Neutrophil (primary cell): Measurements from ENCODE around the gene PDE7B.

ENCODE experiments used
- H3K27ac ChIP-seq: fragments of 200-600 bp; sonication (generic); 2 replicates; pipeline ENCODE4 v1.5.1; 2016; ENCODE audit warnings: mild to moderate bottlenecking, moderate library complexity
- H3K27me3 ChIP-seq: fragments of 200-600 bp; sonication (generic); 2 replicates; pipeline ENCODE4 v1.6.0; 2016; ENCODE audit warnings: mild to moderate bottlenecking
- H3K36me3 ChIP-seq: fragments of 200-600 bp; sonication (generic); 2 replicates; pipeline ENCODE4 v1.5.1; 2017
- H3K4me1 ChIP-seq, 2 experiments: fragments of 200-600 bp in 1 of 2; sonication (generic) in 1 of 2; 1 replicate in 1 of 2; 2 replicates in 1 of 2; pipeline versions ENCODE4 v1.5.1 to v1.6.1; 2013 to 2016; ENCODE audit warnings: low read depth in 1 of 2, low read length in 1 of 2, mild to moderate bottlenecking in 1 of 2, moderate library complexity in 1 of 2; ENCODE audit not compliant: control insufficient read depth in 1 of 2, insufficient read depth in 1 of 2
- H3K4me3 ChIP-seq, 2 experiments: fragments of 200-600 bp in 1 of 2; sonication (generic) in 1 of 2; 1 replicate in 1 of 2; 2 replicates in 1 of 2; pipeline ENCODE4 v1.5.1; 2013 to 2016; ENCODE audit warnings: low read depth in 1 of 2, low read length in 1 of 2, mild to moderate bottlenecking in 1 of 2, moderate library complexity in 1 of 2
- H3K9me3 ChIP-seq: fragments of 200-600 bp; sonication (generic); 2 replicates; pipeline ENCODE4 v1.5.1; 2016
- CTCF ChIP-seq: fragments of 200-600 bp; sonication (generic); IDR thresholded peaks from 2 replicates; pipeline ENCODE4 v1.5.1; 2016; ENCODE audit warnings: antibody characterized with exemption

The PDE7B gene

GRCh38 chr6:135901774-135902524 is 50.4 kb downstream of the PDE7B start:
- H3K27ac ChIP-seq, result no peak overlapping the region
- no peaks in the 10 kb centered on the region for H3K9me3 ChIP-seq
- no peak overlapping the region for H3K4me3 ChIP-seq
- TF ChIP-seq CTCF, result no peak
- H3K4me1 ChIP-seq, result no peaks in the 10 kb centered on the region
- no peaks in the 10 kb centered on the region for H3K36me3 ChIP-seq
- no peaks in the 10 kb centered on the region for H3K27me3 ChIP-seq

- H3K9me3 ChIP-seq, result no peaks in the 10 kb centered on the region
- H3K4me3 ChIP-seq, result no peak overlapping the region
- H3K27me3 ChIP-seq, result no peaks in the 10 kb centered on the region
- no peak for TF ChIP-seq CTCF
- no peaks in the 10 kb centered on the region for H3K36me3 ChIP-seq
- H3K27ac ChIP-seq, result no peak overlapping the region
- no peaks in the 10 kb centered on the region for H3K4me1 ChIP-seq
Observed at GRCh38 chr6:135902756-135903331, 51.3 kb downstream of the PDE7B start.

- no peak overlapping the region for H3K27ac ChIP-seq
- H3K9me3 ChIP-seq, result no peaks in the 10 kb centered on the region
- no peaks in the 10 kb centered on the region for H3K4me1 ChIP-seq
- TF ChIP-seq CTCF, result no peak
- no peaks in the 10 kb centered on the region for H3K27me3 ChIP-seq
- H3K36me3 ChIP-seq, result no peaks in the 10 kb centered on the region
- no peak overlapping the region for H3K4me3 ChIP-seq
Observed at GRCh38 chr6:135904666-135905065, 53.2 kb downstream of the PDE7B start.

- Histone ChIP-seq H3K36me3 (no peaks in the 10 kb centered on the region), H3K4me3 (no peak overlapping the region), H3K9me3 (no peaks in the 10 kb centered on the region), H3K4me1 (no peaks in the 10 kb centered on the region), H3K27me3 (no peaks in the 10 kb centered on the region), H3K27ac (no peak overlapping the region)
- TF ChIP-seq CTCF, result no peak
Observed at GRCh38 chr6:135905604-135906300, 54.3 kb downstream of the PDE7B start.

- H3K9me3 ChIP-seq, result no peaks in the 10 kb centered on the region
- H3K27ac ChIP-seq, result no peak overlapping the region
- H3K4me3 ChIP-seq, result no peak overlapping the region
- H3K36me3 ChIP-seq, result no peaks in the 10 kb centered on the region
- TF ChIP-seq CTCF, result no peak
- H3K4me1 ChIP-seq, result no peaks in the 10 kb centered on the region
- H3K27me3 ChIP-seq, result no peaks in the 10 kb centered on the region
Observed at GRCh38 chr6:135906542-135906941, 55.0 kb downstream of the PDE7B start.
